DMS53 (cell line): Measurements from ENCODE around the gene PHGDH.
"Not testable (repeated sequence)": the region's sequence is repeated elsewhere in the genome, so short reads cannot be mapped to it uniquely, and the experiment has no call there.

Experiments
- DNase-seq: peaks from one replicate; lab custom pipeline; 2025; lab: John Stamatoyannopoulos, UW

PHGDH gene

GRCh38 chr1:119700326-119700725 is 11.4 kb upstream of the PHGDH start:
- no peak for DNase-seq

- peak; percentile 0 for DNase-seq
Observed at GRCh38 chr1:119701659-119702058, 10.1 kb upstream of the PHGDH start.

DNA sequence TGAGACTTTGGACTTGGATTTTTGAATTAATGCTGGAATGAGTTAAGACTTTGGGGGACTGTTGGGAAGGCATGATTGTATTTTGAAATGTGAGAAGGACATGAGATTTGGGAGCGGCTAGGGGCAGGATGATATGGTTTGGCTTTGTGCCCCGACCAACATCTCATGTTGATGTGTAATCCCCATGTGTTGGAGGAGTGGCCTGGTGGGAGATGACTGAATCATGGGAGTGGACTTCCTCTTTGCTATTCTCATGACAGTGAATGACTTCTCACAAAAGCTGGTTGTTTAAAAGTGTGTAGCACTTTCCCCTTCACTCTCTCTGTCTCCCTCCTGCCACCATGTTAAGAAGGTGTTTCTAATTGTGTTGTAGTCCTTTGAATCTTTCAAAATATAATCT is 9.3 kb upstream of the PHGDH start:
- DNase-seq = no peak

- DNase-seq = no peak
Observed at GRCh38 chr1:119703666-119704450, 7.9 kb upstream of the PHGDH start.

- not testable (repeated sequence) for DNase-seq
Observed at GRCh38 chr1:119706599-119706998, 5.1 kb upstream of the PHGDH start.

- not testable (repeated sequence) for DNase-seq
Observed at GRCh38 chr1:119711356-119711803, 354 bp upstream of the PHGDH start.

DNA sequence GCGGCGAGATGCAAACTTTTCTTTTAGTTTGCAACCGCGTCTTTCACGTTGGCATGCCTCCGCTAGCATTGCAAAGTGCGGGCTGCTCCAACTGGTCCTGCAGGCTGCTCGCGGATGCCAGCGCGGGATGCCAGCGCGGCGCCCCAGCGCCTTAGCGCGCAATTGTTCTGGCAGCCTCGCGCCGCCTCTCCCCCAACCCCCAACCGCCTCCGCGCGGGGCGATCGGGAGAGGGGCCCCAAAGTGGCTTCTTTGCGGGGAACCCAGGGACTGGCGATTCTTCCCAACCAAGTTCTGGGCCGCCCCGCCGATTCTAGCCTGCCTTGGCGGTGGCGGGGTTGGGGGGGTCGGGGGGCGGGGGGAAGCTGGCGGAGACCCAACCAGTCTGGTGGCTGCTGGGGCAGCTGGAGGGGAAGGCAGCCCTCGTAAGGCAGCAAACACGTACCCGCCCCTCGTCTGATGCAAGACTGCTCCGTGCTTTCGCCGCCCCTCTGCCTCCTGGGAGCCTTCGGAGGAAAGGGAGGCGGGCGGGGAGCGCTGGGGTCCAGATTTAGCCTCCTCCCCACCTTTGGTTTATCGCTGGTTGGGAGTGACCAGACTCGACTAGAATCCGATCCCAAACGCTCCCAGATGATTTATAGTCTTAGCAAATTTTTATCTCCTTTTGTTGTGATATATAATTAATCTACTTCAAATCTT is 756 bp downstream of the PHGDH start:
- peak; percentile 65 for DNase-seq

- peak; percentile 34 for DNase-seq
Observed at GRCh38 chr1:119713039-119713748, 1.5 kb downstream of the PHGDH start.

DNA sequence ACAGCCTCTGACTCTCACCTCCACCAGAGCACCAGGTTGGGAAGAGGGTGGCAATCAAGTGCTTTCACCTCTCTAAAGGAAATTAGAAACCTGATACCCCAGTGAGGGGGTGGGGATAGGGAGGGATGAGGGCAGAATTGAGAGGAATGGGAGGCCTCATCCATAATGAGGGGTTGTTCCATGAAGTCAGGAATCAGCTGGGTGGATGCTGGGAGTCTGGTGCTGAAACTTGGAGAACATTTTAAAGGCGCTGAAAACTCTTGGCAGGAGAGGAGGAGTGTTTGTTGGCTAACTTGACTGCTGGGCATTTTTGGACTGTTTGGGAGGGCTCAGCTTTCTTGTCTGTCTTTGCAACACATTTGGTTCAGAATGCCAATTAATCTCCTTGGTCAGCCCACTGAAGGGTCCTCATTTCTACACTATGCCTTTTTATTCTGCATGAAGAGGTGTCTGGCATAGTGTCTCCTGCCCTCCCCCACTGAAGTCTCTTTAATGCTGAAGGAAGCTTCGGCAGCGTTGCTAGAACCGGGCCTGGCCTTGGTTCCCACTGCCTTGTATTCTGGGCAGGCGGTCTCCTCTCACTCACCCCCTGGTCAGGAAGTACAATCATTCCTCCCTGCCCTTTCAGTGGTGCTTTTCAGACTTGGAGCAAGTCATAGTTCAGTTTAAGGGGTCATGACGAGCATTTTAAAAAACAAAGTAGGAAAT is 2.2 kb downstream of the PHGDH start:
- DNase-seq = no peak

GRCh38 chr1:119714583-119714982 is 2.8 kb downstream of the PHGDH start:
- DNase-seq = no peak

- DNase-seq = no peak
Observed at GRCh38 chr1:119715542-119715941, 3.8 kb downstream of the PHGDH start.

DNA sequence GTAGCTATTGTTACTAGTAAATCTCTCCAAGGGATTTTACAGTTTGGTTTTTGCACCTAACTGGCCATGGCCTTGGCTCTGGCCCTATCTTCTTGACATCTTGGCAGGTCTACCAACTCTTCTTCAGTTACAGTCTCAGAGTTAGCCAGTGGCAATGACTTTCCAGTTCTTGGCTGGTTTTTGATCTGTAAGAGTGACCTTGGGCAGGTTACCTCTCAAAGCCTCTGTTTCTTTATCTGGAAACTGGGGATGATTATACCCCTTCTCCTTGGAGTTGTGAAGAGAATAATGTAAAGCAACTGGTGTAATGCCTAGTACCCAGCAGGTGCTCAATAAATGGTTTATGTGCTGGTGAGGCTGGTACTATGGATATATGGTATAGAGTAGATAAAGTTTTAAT is 6.7 kb downstream of the PHGDH start:
- no peak for DNase-seq

- no peak for DNase-seq
Observed at GRCh38 chr1:119718972-119719371, 7.2 kb downstream of the PHGDH start.

GRCh38 chr1:119720866-119721440 is 9.2 kb downstream of the PHGDH start:
- no peak for DNase-seq

DNA sequence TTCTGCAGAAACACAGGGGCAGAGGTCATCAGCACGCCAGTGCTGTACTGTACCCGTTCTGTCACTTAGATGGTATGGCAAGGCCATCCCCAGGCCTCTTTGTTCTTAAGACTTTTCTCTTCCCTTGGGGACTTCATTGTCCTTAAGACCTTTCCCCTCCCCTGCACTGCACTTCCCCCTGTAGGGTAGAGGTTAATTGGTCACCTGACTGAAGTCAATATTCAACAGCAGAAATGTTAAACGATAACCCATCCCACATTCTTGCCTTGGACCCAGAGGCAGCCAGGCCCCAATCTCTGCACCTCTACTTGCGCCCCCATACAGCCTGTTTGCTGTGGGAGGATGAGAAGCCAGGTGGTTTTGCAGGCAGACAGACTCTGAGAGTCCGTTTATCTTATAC is 10.2 kb downstream of the PHGDH start:
- no peak for DNase-seq

DNA sequence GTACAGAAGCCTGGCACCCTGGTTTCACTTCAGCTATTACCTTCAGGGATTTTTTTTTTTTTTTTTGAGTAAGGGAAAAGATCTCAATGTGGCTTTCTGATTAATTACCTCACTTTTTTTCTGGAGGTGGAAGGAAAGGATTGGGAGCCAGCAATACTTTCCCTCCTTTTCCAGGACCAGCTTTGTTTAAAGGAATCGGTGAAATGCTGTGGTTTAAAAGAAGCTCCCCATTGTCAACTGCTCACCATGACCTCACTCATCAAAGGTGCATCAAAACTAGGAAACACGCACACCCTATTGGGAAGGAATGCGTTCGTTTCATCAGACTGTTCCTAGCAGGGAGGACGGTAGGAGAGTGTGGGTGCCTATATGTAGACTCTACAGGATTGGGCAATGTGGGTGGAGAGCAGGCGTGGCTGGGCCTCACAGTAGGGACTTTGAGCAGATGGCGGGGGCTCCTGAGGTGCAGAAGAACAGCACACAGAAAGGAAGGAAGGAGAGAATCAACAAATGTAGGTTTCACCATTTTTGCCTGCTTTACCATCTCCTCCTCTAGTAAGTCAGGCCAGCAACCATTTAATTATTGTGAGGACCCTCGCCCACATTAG is 13.0 kb downstream of the PHGDH start:
- no peak for DNase-seq

GRCh38 chr1:119725626-119726025 is 13.9 kb downstream of the PHGDH start:
- no peak for DNase-seq

GRCh38 chr1:119727991-119728390 is 16.3 kb downstream of the PHGDH start:
- no peak for DNase-seq

DNA sequence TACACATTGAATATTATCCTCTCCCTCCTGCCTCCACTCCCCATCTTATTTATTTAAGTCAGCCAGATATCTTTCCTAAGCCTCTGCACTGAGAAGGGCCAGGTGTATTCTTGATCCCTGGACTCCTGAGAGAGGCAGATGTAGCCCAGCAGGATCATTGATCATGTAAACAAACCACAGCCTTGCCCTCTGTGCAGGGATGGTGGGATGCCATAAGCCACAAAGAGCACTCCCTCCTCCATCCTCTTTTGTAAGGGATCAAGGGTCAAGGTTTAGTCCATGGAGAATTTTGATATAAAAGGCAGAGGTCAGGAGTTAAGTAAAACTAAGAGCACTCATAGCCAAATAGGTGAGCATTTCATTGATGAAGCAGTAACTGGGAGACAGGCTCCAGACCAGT is 17.3 kb downstream of the PHGDH start:
- DNase-seq = no peak

- DNase-seq = no peak
Observed at GRCh38 chr1:119731060-119731459, 19.3 kb downstream of the PHGDH start.

- DNase-seq = no peak
Observed at GRCh38 chr1:119731741-119732430, 20.2 kb downstream of the PHGDH start.
